Cardiac septum (tissue), 1 donor: ENCODE data around the gene DCLRE1C. TPM values are rescaled to one million over a fixed set of nuclear protein-coding genes. Genes with fewer than 3 reads are reported as not detected.
"Not testable (repeated sequence)": the region's sequence is repeated elsewhere in the genome, so short reads cannot be mapped to it uniquely, and the experiment has no call there.

Experiments
- DNase-seq: peaks from one replicate; pipeline ENCODE4 v3.0.0-alpha.2; 2020; ENCODE audit warnings: low spot score
- intact Hi-C: fragments of 100-400 bp; cut with DNase I; formaldehyde crosslinking; loops from one replicate; pipeline ENCODE4 v1.14.0; 2022
- total RNA-seq: library from RNA; stranded (reverse); fragmentation: NEBNext Ultra II Directional; extraction: Animal tissue kit (Norgen Biotek cat#: 25700); gene quantifications from one replicate; pipeline ENCODE4 v1.2.1, GENCODE V29; 2021
- donor health status: DM: no; HTN: no; CAD: no.

Gene DCLRE1C
- total RNA-seq, 1 donor from 2014 or later, result 3.2 TPM

GRCh38 chr10:14905890-14906289, 48.0 kb downstream of the DCLRE1C start:
- intact Hi-C loops, result no loop called here
- DNase-seq, result no peak

DNA sequence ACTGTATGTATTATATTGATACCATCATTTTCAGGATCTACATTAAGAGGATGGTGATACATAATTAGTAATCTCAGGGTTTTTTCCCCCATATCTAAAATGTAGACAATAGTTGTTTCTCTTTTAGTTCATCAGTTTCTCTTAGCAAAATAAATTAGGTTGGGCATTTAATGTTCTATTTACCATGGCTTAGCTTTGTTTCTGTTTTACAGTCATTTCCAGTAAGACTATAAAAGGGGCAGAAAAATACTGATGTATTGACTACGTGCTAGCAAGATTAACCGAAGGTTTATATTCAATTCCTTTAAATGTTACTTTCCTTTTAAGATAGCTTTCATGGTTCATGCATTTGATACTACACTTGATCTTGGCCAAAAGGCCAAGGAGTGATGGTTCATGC, 49.0 kb downstream of the DCLRE1C start:
- no peak for DNase-seq
- intact Hi-C loops, result no loop called here

GRCh38 chr10:14904316-14904732, 49.6 kb downstream of the DCLRE1C start:
- DNase-seq, result no peak
- intact Hi-C loops, result no loop called here

DNA sequence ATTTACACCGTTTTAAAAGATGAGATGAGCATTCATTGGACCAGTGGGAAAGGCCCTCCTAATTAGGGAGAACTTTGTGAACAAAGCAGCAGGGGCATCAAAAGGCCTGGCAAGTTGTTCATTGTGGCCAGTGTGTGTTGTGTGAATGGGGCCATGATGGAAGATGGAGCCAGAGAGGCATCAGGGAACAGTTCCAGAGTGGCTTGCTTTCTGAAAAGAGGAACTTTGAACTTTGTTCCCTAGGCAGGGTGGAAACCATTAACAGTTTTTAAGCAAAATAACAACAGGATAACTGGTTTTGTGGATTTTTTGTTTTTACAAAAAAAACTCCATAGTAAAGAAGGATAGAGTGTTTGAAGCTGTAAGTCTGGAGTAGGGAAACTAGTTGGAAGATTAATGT, 62.7 kb downstream of the DCLRE1C start:
- DNase-seq, result no peak
- intact Hi-C loops, result no loop called here

- intact Hi-C loops, result no loop called here
- DNase-seq, result no peak
Observed at GRCh38 chr10:14889318-14889717, 64.6 kb downstream of the DCLRE1C start.

DNA sequence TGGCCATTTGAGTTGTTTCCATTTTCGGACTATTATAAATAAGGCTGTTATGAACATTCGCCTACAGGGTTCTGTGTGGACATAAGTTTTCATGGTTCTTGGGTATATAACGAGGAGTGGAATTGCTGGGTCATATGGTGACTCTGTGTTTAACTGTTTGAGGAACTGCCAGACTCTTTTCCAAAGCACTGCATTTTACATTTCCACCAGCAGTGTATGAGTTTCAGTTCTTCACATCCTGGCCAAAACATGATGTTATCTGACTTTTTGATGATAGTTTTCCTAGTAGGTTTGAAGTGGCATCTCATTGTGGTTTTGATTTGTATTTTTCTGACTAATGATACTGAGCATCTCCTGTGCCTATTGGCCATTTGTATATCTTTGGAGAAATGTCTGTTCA, 69.8 kb downstream of the DCLRE1C start:
- no peak for DNase-seq
- intact Hi-C loops, result no loop called here

- no peak for DNase-seq
- intact Hi-C loops, result no loop called here
Observed at GRCh38 chr10:14880229-14880628, 73.7 kb downstream of the DCLRE1C start.

GRCh38 chr10:14879928-14880193, 74.0 kb downstream of the DCLRE1C start:
- no peak for DNase-seq
- intact Hi-C loops, result loop anchor here (2.0 to 5.0 kb wide), 3 partner anchors 41 to 278 kb away; partner anchors contain the start of genes CDNF, HSPA14, MEIG1 and MSANTD7

GRCh38 chr10:14879124-14879927, 74.6 kb downstream of the DCLRE1C start:
- no peak for DNase-seq
- intact Hi-C loops, result loop anchor here (2.0 to 5.0 kb wide), 3 partner anchors 41 to 277 kb away; partner anchors contain the start of genes CDNF, HSPA14, MEIG1 and MSANTD7

GRCh38 chr10:14878266-14879123, 75.4 kb downstream of the DCLRE1C start, which contains the start of gene SUV39H2:
Gene SUV39H2 (plus strand): TSS chr10:14878866. CDS start chr10:14878889, 23 bp downstream.
- peak; percentile 97 for DNase-seq
- intact Hi-C loops, result loop anchor here (2.0 to 5.0 kb wide), 3 partner anchors 40 to 276 kb away; partner anchors contain the start of genes CDNF, HSPA14, MEIG1 and MSANTD7

GRCh38 chr10:14876764-14877163, 77.1 kb downstream of the DCLRE1C start:
- intact Hi-C loops, result loop anchor here (5.0 kb wide), 2 partner anchors 81 to 274 kb away; partner anchors contain the start of gene MEIG1
- no peak for DNase-seq

- intact Hi-C loops, result loop anchor here (5.0 kb wide), 2 partner anchors 81 to 274 kb away; partner anchors contain the start of gene MEIG1
- no peak for DNase-seq
Observed at GRCh38 chr10:14875941-14876340, 78.0 kb downstream of the DCLRE1C start.

GRCh38 chr10:14873090-14873760, 80.7 kb downstream of the DCLRE1C start:
- intact Hi-C loops, result no loop called here
- DNase-seq, result no peak

DNA sequence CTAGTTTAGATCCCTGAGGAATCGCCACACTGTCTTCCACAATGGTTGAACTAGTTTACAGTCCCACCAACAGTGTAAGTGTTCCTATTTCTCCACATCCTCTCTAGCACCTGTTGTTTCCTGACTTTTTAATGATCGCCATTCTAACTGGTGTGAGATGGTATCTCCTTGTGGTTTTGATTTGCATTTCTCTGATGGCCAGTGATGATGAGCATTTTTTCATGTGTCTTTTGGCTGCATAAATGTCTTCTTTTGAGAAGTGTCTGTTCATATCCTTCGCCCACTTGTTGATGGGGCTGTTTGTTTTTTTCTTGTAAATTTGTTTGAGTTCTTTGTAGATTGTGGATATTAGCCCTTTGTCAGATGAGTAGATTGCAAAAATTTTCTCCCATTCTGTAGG, 89.0 kb downstream of the DCLRE1C start:
- intact Hi-C loops, result not testable (repeated sequence)

GRCh38 chr10:14864466-14864865, 89.4 kb downstream of the DCLRE1C start:
- DNase-seq, intact Hi-C loops: not testable (repeated sequence)

More for the DNA sequence above, 89.0 kb downstream of the DCLRE1C start:
- not testable (repeated sequence) for DNase-seq

DNA sequence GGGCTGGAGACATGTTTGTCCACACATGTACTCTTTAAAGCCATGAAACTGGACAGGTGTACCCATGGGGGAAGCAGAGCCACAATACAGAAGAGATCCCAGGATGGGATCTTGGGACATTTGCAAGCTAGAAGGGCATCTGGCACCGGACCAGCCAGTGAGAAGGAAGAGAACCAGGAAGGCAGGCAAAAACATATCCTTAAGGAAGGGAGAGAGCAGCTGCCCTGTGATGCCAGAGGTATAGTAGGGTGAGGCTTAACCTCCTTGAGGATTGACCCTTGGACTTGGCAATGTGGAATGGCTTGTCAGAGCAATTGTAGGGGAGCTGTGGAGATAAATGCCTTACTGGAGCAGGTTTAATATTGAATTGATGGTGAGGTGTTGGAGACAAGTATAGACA, 93.1 kb downstream of the DCLRE1C start:
- intact Hi-C loops, result no loop called here

DNA sequence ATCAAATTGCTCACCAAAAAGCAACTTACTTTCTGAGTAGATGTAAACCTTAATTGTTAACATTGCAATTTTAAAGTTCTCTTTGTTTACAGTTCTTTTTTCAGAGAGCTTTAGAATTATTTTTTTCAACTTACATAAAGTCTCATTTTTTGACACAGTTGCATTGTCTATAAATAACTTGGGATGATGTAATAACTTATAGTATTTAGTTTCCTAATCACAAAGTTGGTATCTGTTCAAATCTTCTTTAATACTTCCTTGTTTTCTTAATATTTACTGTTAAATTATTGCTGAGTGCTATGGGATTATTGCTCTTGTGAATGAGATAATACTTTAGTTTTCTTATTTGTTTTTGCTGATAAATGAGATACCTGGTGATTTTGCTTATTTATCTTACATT, 94.1 kb downstream of the DCLRE1C start:
- intact Hi-C loops, result no loop called here
- DNase-seq, result no peak

More for the DNA sequence above, 93.1 kb downstream of the DCLRE1C start:
- no peak for DNase-seq

DNA sequence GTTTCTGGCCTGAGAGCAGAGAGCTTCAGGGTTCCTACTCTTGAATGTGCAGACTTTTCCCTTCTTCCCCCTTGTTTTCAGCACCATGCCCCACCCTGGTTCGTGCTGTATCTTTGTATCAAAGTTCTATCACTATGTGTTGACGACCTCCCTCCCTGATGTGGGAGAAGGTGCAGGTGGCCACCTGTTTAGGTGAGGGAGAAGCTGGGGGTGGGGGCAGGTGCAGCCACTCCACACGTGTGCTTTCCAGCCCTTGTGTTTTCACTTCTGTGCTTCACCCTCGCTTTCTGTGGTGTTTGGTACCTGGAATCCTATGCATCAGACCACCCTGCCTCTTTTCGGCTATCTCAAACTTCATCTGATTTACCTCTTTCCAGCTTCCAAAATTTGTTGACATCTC, 94.9 kb downstream of the DCLRE1C start:
- intact Hi-C loops, result no loop called here
- no peak for DNase-seq

GRCh38 chr10:14858338-14858960, 95.4 kb downstream of the DCLRE1C start:
- DNase-seq, result no peak
- intact Hi-C loops, result no loop called here
